Measurements from ENCODE around the gene STMN3. TPM values are rescaled to one million over a fixed set of nuclear protein-coding genes. Genes with fewer than 3 reads are reported as not detected.

The STMN3 gene
- total RNA-seq: 10 to 100 TPM; 53.7 to 84.0 (median 66.1) TPM

DNA sequence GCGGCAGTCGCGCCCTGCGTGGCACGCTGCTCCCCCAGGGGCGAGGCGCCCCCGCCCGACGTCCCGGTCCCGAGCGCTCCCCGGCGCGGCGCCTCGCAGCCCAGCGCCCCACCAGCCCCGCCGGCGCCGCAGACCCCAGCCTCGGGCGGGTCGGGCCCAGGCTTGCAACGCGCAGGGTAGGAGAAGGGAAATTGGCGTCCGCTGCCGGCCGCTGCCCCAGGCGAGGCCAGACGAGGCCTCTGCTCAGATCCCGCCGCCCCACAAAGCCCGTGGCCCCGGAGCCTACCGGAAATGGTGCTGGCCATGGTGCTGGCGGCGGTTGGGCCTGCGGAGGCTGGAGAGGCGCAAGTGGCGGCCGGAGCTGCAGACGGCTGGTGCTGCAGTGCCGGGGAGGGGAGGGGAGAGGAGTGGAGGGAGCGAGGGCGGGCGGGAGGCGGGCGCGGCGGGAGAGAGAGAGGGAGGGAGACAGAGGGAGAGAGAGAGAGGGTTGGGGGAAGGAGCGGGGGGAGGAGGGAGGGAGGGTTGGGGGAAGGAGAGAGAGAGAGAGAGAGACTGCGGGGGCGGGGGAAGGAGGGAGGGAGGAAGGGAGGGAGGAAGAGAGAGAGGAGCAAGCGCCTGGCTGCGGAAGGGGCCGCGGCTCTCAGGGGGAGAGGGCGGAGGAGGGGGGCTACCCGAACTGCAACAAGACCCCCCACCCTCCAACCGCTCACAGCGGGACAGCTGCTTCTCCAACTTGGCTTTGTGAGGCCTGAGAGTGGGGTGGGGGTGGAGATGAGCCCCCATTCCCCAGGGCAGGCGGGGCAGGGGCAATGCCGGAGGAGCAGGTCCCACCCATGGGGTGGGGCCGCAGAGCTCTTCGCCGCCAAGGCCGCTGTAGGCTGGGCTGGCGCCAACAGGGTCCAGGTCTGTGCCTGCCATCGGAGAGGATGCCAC is at the start of gene STMN3:
Gene STMN3, minus strand, starts transcription at position 384 of the 933 bp plus-strand sequence. Its CDS starts 79 bp downstream, at position 305.
- no peak for TF ChIP-seq CTCF (IDR thresholded peaks at IDR 0.05)
- peak in 1 of 2 donors; percentile 53 for TF ChIP-seq POLR2A (IDR thresholded peaks at IDR 0.05)
- DNase-seq: peak; percentile 96
- WGBS, 2 donors: 0% methylated on average over 9 to 16 of the region's 73 CpGs
- Histone ChIP-seq H3K27ac (peak within 1 kb of the TSS; percentile 30 to 74 (median 65)), H3K4me1 (peaks cover 19 to 32% of the 10 kb centered on the region in 2 donors), H3K4me3 (replicated peaks in 1 of 3) (peak within 1 kb of the TSS; percentile 32 to 71 (median 65)), H3K9me3 (no peaks in the 10 kb centered on the region), H3K36me3 (no peaks in the 10 kb centered on the region), H3K27me3 (no peaks in the 10 kb centered on the region)
- intact Hi-C loops (cut with DNase I): no loop called here

- Histone ChIP-seq H3K4me3 (replicated peaks in 1 of 3) (no peak overlapping the region), H3K9me3 (no peaks in the 10 kb centered on the region), H3K4me1 (peaks cover 12 to 31% of the 10 kb centered on the region in 2 donors), H3K27ac (no peak overlapping the region), H3K36me3 (peaks cover 0 to 14% of the 10 kb centered on the region in 2 donors), H3K27me3 (no peaks in the 10 kb centered on the region)
- WGBS, 2 donors: 87 to 93% methylated on average over 8 to 16 of the region's 16 CpGs
- no peak for DNase-seq
- intact Hi-C loops (cut with DNase I): no loop called here
- TF ChIP-seq POLR2A (IDR thresholded peaks at IDR 0.05): no peak
- no peak for TF ChIP-seq CTCF (IDR thresholded peaks at IDR 0.05)
Observed at GRCh38 chr20:63702036-63702665, 48.9 kb upstream of the STMN3 start.

DNA sequence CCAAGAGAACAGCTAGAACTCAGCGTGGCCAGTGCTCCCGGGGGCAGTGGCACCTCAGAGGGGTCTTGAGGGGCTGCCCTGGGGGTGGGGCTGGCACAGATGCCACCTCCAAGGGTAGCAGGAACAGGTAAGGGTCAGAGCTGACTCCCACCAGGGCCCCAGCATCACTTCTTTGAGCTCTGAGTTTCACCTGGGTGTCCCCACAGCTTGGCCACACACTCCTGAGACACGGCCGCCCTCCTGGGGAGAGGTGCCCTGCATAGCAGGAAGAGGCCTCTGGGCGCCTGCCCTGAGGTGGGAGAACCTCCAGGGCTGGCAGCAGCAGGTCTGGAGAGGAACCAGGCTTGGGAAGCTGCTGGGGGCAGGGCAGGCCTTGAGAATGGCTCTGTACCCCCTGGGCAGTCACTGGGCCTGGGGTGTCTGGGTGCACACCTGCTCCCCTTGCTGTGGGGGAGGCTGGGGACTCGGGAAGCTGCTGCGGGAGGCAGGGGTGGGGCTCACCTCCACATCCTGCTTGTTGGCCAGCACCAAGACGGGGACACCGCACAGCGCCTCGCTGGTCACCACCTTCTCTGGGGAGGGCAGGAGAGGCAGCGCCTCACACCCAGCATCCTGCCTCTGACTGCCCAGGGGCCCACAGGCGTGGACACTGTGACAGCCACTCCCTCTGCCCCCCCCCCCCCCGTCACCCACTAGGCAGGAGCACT is 48.3 kb upstream of the STMN3 start:
- Histone ChIP-seq H3K9me3 (no peaks in the 10 kb centered on the region), H3K4me1 (peaks cover 12 to 26% of the 10 kb centered on the region in 2 donors), H3K27me3 (no peaks in the 10 kb centered on the region), H3K4me3 (replicated peaks in 1 of 3) (no peak overlapping the region), H3K27ac (no peak overlapping the region), H3K36me3 (peaks cover 0 to 14% of the 10 kb centered on the region in 2 donors)
- intact Hi-C loops (cut with DNase I): no loop called here
- WGBS, 2 donors: 79 to 82% methylated on average over 4 to 11 of the region's 14 CpGs
- no peak for TF ChIP-seq POLR2A (IDR thresholded peaks at IDR 0.05)
- no peak for TF ChIP-seq CTCF (IDR thresholded peaks at IDR 0.05)
- no peak for DNase-seq

GRCh38 chr20:63701051-63701328 is 47.8 kb upstream of the STMN3 start:
- H3K27me3 ChIP-seq: no peaks in the 10 kb centered on the region
- no peak for DNase-seq
- H3K27ac ChIP-seq: no peak overlapping the region

More at GRCh38 chr20:63701051-63701328, 47.8 kb upstream of the STMN3 start:
- no peak overlapping the region for H3K4me3 ChIP-seq (replicated peaks in 1 of 3)
- intact Hi-C loops (cut with DNase I): no loop called here
- TF ChIP-seq CTCF (IDR thresholded peaks at IDR 0.05) (no peak), POLR2A (IDR thresholded peaks at IDR 0.05) (no peak)
- H3K9me3 ChIP-seq: no peaks in the 10 kb centered on the region
- H3K36me3 ChIP-seq: peaks cover 0 to 12% of the 10 kb centered on the region in 2 donors
- WGBS, 2 donors: 73 to 82% methylated on average over 5 of the region's 5 CpGs
- peaks cover 11 to 22% of the 10 kb centered on the region in 2 donors for H3K4me1 ChIP-seq

Data from thyroid gland (tissue), 4 donors.